H1 (cell line): ENCODE data around the gene TNKS2. TPM values are rescaled to one million over a fixed set of nuclear protein-coding genes. Genes with fewer than 3 reads are reported as not detected.

Experiments
- CTCF ChIA-PET: fragments of 300-600 bp; sonication (Branson Sonifier 250); formaldehyde crosslinking; loops from one replicate; lab custom pipeline; 2021; ENCODE audit not compliant: partially characterized antibody; lab: Charles Lee
- POLR2A ChIA-PET: fragments of 300-600 bp; sonication (Branson Sonifier 250); formaldehyde crosslinking; loops from one replicate; lab custom pipeline; 2021; ENCODE audit warnings: inconsistent platforms; ENCODE audit not compliant: partially characterized antibody; lab: Charles Lee
- DNase-seq, 2 experiments: peaks; one replicate each; pipeline versions ENCODE4 v3.0.0 to v3.0.0-alpha.2; 2010 to 2022; ENCODE audit warnings: low spot score in 2 of 2, low read depth in 1 of 2, mixed read lengths in 1 of 2
- FAIRE-seq: peaks from 2 replicates; lab custom pipeline; 2011; peaks lifted over from hg19 to GRCh38; lab: Jason Lieb, UNC
- H2AFZ ChIP-seq: 2 replicates; pipeline ENCODE4 v1.8.1; 2012; ENCODE audit warnings: low read length, inconsistent platforms
- H2AK5ac ChIP-seq: 2 replicates; pipeline ENCODE4 v1.6.1; 2013; ENCODE audit warnings: low read depth, low read length
- H2BK120ac ChIP-seq: replicated peaks from 2 replicates; pipeline ENCODE3; 2013; ENCODE audit warnings: low read depth, low read length, inconsistent platforms
- H2BK12ac ChIP-seq: 2 replicates; pipeline ENCODE4 v1.6.1; 2013; ENCODE audit warnings: low read depth, low read length
- H2BK15ac ChIP-seq: 2 replicates; pipeline ENCODE4 v1.6.1; 2013; ENCODE audit warnings: low read length
- H2BK20ac ChIP-seq: 2 replicates; pipeline ENCODE4 v1.6.1; 2013; ENCODE audit warnings: low read length
- H2BK5ac ChIP-seq: 2 replicates; pipeline ENCODE4 v1.6.1; 2013; ENCODE audit warnings: low read depth, low read length
- H3K14ac ChIP-seq: 2 replicates; pipeline ENCODE4 v1.6.1; 2013; ENCODE audit warnings: inconsistent platforms; ENCODE audit not compliant: insufficient read length
- H3K18ac ChIP-seq: 2 replicates; pipeline ENCODE4 v1.6.1; 2013; ENCODE audit warnings: low read length; ENCODE audit errors: extremely low read depth
- H3K23ac ChIP-seq: 2 replicates; pipeline ENCODE4 v1.6.1; 2013; ENCODE audit warnings: inconsistent platforms; ENCODE audit not compliant: insufficient read length
- H3K23me2 ChIP-seq: 2 replicates; pipeline ENCODE4 v1.6.1; 2013; ENCODE audit warnings: low read depth, low read length
- H3K27ac ChIP-seq: 2 replicates; pipeline ENCODE4 v1.6.1; 2011; ENCODE audit warnings: low read depth, low read length, inconsistent platforms
- H3K27me3 ChIP-seq, 4 experiments: replicated peaks in 1 of 4; 1 replicate in 1 of 4; 2 replicates in 3 of 4; pipeline versions ENCODE4 v1.6.1 to v1.8.1; 2011 to 2013; ENCODE audit warnings: low read length in 3 of 4, mild to moderate bottlenecking in 3 of 4, inconsistent platforms in 2 of 4, mixed read lengths in 2 of 4, moderate library complexity in 1 of 4; ENCODE audit not compliant: control insufficient read depth in 3 of 4, insufficient read depth in 3 of 4; ENCODE audit errors: extremely low read depth in 1 of 4
- H3K36me3 ChIP-seq, 4 experiments: 2 replicates each; pipeline versions ENCODE4 v1.6.1 to v1.8.1; 2011 to 2013; ENCODE audit warnings: mild to moderate bottlenecking in 4 of 4, low read length in 3 of 4, moderate library complexity in 2 of 4, control low read depth in 1 of 4, inconsistent platforms in 1 of 4; ENCODE audit not compliant: insufficient read depth in 4 of 4, control insufficient read depth in 2 of 4
- H3K4ac ChIP-seq: replicated peaks from 2 replicates; pipeline ENCODE3; 2013; ENCODE audit warnings: low read length, low read depth, mixed read lengths, inconsistent platforms; ENCODE audit not compliant: insufficient read length
- H3K4me1 ChIP-seq, 4 experiments: replicated peaks in 1 of 4; 1 replicate in 1 of 4; 2 replicates in 3 of 4; pipeline versions ENCODE4 v1.6.1 to v1.8.1; 2011 to 2013; ENCODE audit warnings: low read length in 3 of 4, inconsistent platforms in 2 of 4, mixed read lengths in 1 of 4; ENCODE audit not compliant: insufficient read depth in 4 of 4, control insufficient read depth in 3 of 4
- H3K4me2 ChIP-seq, 2 experiments: 2 replicates each; pipeline versions ENCODE4 v1.6.1 to v1.8.1; 2011 to 2013; ENCODE audit warnings: low read depth in 2 of 2, low read length in 2 of 2, control low read depth in 1 of 2, inconsistent platforms in 1 of 2, mild to moderate bottlenecking in 1 of 2; ENCODE audit not compliant: insufficient read depth in 1 of 2
- H3K4me3 ChIP-seq, 4 experiments: fragments of 200-600, 300-600 bp in 1 of 4; sonication (generic), shearing (Covaris generic), sonication (Bioruptor Twin) in 1 of 4; 2 replicates each; pipeline versions ENCODE4 v1.5.1 to v1.8.1; 2011 to 2016; ENCODE audit warnings: low read length in 4 of 4, low read depth in 3 of 4, control low read depth in 2 of 4, inconsistent platforms in 2 of 4, mild to moderate bottlenecking in 2 of 4, mixed read lengths in 1 of 4, moderate library complexity in 1 of 4; ENCODE audit not compliant: insufficient read depth in 2 of 4; ENCODE audit errors: extremely low read depth in 1 of 4
- H3K56ac ChIP-seq: replicated peaks from 2 replicates; pipeline ENCODE3; 2013; ENCODE audit warnings: low read depth, mild to moderate bottlenecking, mixed read lengths, low read length, inconsistent platforms; ENCODE audit not compliant: insufficient read length
- H3K79me1 ChIP-seq: 2 replicates; pipeline ENCODE4 v1.6.1; 2013; ENCODE audit warnings: low read depth, low read length, control low read depth
- H3K79me2 ChIP-seq, 2 experiments: 2 replicates each; pipeline versions ENCODE4 v1.6.1 to v1.8.1; 2012 to 2013; ENCODE audit warnings: low read length in 2 of 2, mild to moderate bottlenecking in 2 of 2, inconsistent platforms in 1 of 2; ENCODE audit not compliant: insufficient read depth in 2 of 2, control insufficient read depth in 1 of 2
- H3K9ac ChIP-seq, 4 experiments: replicated peaks in 1 of 4; 1 replicate in 1 of 4; 2 replicates in 3 of 4; pipeline versions ENCODE4 v1.6.1 to v1.8.1; 2011 to 2013; ENCODE audit warnings: low read depth in 3 of 4, low read length in 3 of 4, control low read depth in 2 of 4, mild to moderate bottlenecking in 2 of 4, moderate library complexity in 2 of 4, inconsistent platforms in 1 of 4; ENCODE audit errors: extremely low read depth in 1 of 4
- H3K9me3 ChIP-seq, 2 experiments: 2 replicates each; pipeline versions ENCODE4 v1.6.1 to v1.8.1; 2012 to 2013; ENCODE audit warnings: mild to moderate bottlenecking in 2 of 2, moderate library complexity in 2 of 2, control low read depth in 1 of 2, inconsistent platforms in 1 of 2, low read depth in 1 of 2, low read length in 1 of 2, mixed read lengths in 1 of 2; ENCODE audit not compliant: insufficient read depth in 2 of 2
- H4K20me1 ChIP-seq, 2 experiments: replicated peaks in 1 of 2; 2 replicates each; pipeline versions ENCODE3 to v1.8.1; 2011 to 2013; ENCODE audit warnings: inconsistent platforms in 2 of 2, low read length in 2 of 2, mild to moderate bottlenecking in 1 of 2; ENCODE audit not compliant: insufficient read depth in 2 of 2, control insufficient read depth in 1 of 2
- H4K5ac ChIP-seq: 2 replicates; pipeline ENCODE4 v1.6.1; 2013; ENCODE audit warnings: low read length, low read depth, mixed read lengths, inconsistent platforms; ENCODE audit not compliant: insufficient read length
- H4K8ac ChIP-seq: 2 replicates; pipeline ENCODE4 v1.8.0; 2013; ENCODE audit warnings: mild to moderate bottlenecking, moderate library complexity, low read length, inconsistent platforms; ENCODE audit not compliant: insufficient read depth; ENCODE audit errors: extremely low read depth
- H4K91ac ChIP-seq: replicated peaks from 2 replicates; pipeline ENCODE3; 2013; ENCODE audit warnings: low read length, mixed read lengths, inconsistent platforms; ENCODE audit not compliant: insufficient read length
- ASH2L ChIP-seq: fragments of 200-600, 300-600 bp; sonication (generic); IDR thresholded peaks from one replicate; pipeline ENCODE4 v1.7.1; 2017; ENCODE audit warnings: low read length
- CHD2 ChIP-seq: IDR thresholded peaks from 2 replicates; pipeline ENCODE4 v1.6.1; 2012; ENCODE audit warnings: low read length, improper control_type of control experiment
- CREB1 ChIP-seq: IDR thresholded peaks from 2 replicates; pipeline ENCODE4 v1.6.1; 2012; ENCODE audit warnings: inconsistent platforms
- E2F6 ChIP-seq: IDR thresholded peaks from 2 replicates; pipeline ENCODE4 v1.6.1; 2012; ENCODE audit warnings: inconsistent platforms
- GTF2F1 ChIP-seq: IDR thresholded peaks from 2 replicates; pipeline ENCODE4 v1.6.1; 2012; ENCODE audit warnings: low read depth, low read length, improper control_type of control experiment, borderline replicate concordance
- JUN ChIP-seq: IDR thresholded peaks from 2 replicates; pipeline ENCODE4 v1.6.1; 2011; ENCODE audit warnings: low read depth, mild to moderate bottlenecking, improper control_type of control experiment, low read length
- KDM5A ChIP-seq: fragments of 200-600 bp; IDR thresholded peaks from 2 replicates; pipeline ENCODE4 v1.7.1; 2012; ENCODE audit warnings: mild to moderate bottlenecking, low read length, inconsistent platforms, mixed read lengths
- NRF1 ChIP-seq: IDR thresholded peaks from 2 replicates; pipeline ENCODE4 v1.6.1; 2011; ENCODE audit warnings: mild to moderate bottlenecking, low read depth, low read length, improper control_type of control experiment
- POLR2AphosphoS5 ChIP-seq: IDR thresholded peaks from 2 replicates; pipeline ENCODE4 v1.6.1; 2011; ENCODE audit warnings: low read depth, low read length
- RBBP5 ChIP-seq: IDR thresholded peaks from 2 replicates; pipeline ENCODE4 v1.7.1; 2012; ENCODE audit warnings: low read depth, mild to moderate bottlenecking, inconsistent platforms, low read length, moderate library complexity, borderline replicate concordance
- RFX5 ChIP-seq: IDR thresholded peaks from 2 replicates; pipeline ENCODE4 v1.6.1; 2011; ENCODE audit warnings: low read depth, low read length, improper control_type of control experiment, borderline replicate concordance
- RXRA ChIP-seq: IDR thresholded peaks from 2 replicates; pipeline ENCODE4 v1.6.1; 2011; ENCODE audit warnings: low read depth, mild to moderate bottlenecking, low read length, moderate library complexity; ENCODE audit not compliant: insufficient read depth
- SIN3A ChIP-seq, 2 experiments: IDR thresholded peaks in 1 of 2; conservative IDR thresholded peaks in 1 of 2; 2 replicates each; pipeline ENCODE4 v1.6.1; 2011 to 2012; ENCODE audit warnings: low read length in 2 of 2, improper control_type of control experiment in 1 of 2, low read depth in 1 of 2, mild to moderate bottlenecking in 1 of 2
- SP1 ChIP-seq: IDR thresholded peaks from 2 replicates; pipeline ENCODE4 v1.6.1; 2011; ENCODE audit warnings: low read depth, low read length
- SUZ12 ChIP-seq: fragments of 200-600 bp; sonication (generic); IDR thresholded peaks from 2 replicates; pipeline ENCODE4 v1.6.1; 2012; ENCODE audit warnings: mild to moderate bottlenecking, inconsistent platforms, low read length, moderate library complexity, mixed read lengths
- whole genome bisulfite sequencing, 2 experiments: shearing (Covaris generic) in 1 of 2; methylation state at CpG; one replicate each; pipeline versions ENCODE4 v1.1.6 to v1.1.7; 2013 to 2015; ENCODE audit warnings: low lambda C conversion rate in 2 of 2, mixed read lengths in 2 of 2, inconsistent platforms in 1 of 2, low coverage in 1 of 2, missing lambda C conversion rate in 1 of 2; ENCODE audit not compliant: insufficient replicate concordance in 2 of 2, insufficient coverage in 1 of 2, insufficient read length in 1 of 2; ENCODE audit errors: extremely low coverage in 1 of 2, missing lambda C conversion rate in 1 of 2; 5-methylcytosine and 5-hydroxymethylcytosine counted together
- polyA plus RNA-seq, 7 experiments: library from polyadenylated mRNA; depleted of rRNA in 3 of 7; stranded (reverse) in 5 of 7; unstranded in 2 of 7; fragments of >200 nt in 5 of 7; fragments of 200-250 nt in 2 of 7; gene quantifications; 1 replicate in 5 of 7; 2 replicates in 1 of 7; 4 replicates in 1 of 7; pipeline versions ENCODE4 v1.2.1 to v1.2.3, GENCODE V29; 2011 to 2013; ENCODE audit warnings: missing spikeins in 2 of 7, mixed read lengths in 2 of 7
- total RNA-seq: library from RNA; stranded (reverse); fragmentation: NEBNext Ultra II Directional; extraction: Animal tissue kit (Norgen Biotek cat#: 25700); gene quantifications from 2 replicates; pipeline ENCODE4 v1.2.1, GENCODE V29; 2021

Gene TNKS2
- total and polyA plus RNA-seq, 2 of the 8 experiments (the other 6 are each of a cell fraction or from before 2014, with no cell fraction given) = 23.3 to 73.6 TPM

DNA sequence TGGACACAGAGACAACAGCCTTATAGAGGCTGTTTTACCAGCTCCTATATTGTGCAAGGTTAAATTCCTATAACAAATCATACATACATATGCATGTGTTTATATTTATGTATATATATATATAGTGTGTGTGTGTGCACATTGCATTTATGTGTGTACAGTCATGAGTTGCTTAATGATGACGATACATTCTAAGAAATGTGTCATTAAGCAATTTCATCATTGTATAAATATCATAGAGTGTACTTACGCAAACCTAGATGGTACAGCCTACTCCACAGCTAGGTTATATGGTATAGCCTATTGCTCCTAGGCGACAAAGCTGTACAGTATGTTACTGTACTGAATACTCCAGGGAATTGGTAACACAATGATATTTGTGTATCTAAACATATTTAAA lies 30.1 kb upstream of the TNKS2 start:
- POLR2A ChIA-PET = no interaction called here
- no peaks in the 10 kb centered on the region for H3K36me3 ChIP-seq
- FAIRE-seq = no peak
- TF ChIP-seq SUZ12 (no peak), CHD2 (no peak), RXRA (no peak), SIN3A (conservative IDR thresholded peaks at IDR 0.05 in 1 of 2, IDR thresholded peaks at IDR 0.05 in 1 of 2; ENCODE audit: low read depth in 1 of 2, low read length in 2 of 2) (no peak), CREB1 (no peak), NRF1 (no peak), GTF2F1 (no peak), ASH2L (no peak), JUN (no peak), E2F6 (no peak), SP1 (no peak), RFX5 (no peak), KDM5A (no peak), POLR2AphosphoS5 (no peak), RBBP5 (no peak)

More for the DNA sequence above, 30.1 kb upstream of the TNKS2 start:
- no peak overlapping the region for H4K8ac ChIP-seq
- H3K27me3 ChIP-seq = no peaks in the 10 kb centered on the region; a peak in 1 of 7 replicates
- H2BK5ac ChIP-seq = no peak overlapping the region
- no peak overlapping the region for H3K9ac ChIP-seq
- H3K23me2 ChIP-seq = no peaks in the 10 kb centered on the region
- no peak overlapping the region for H3K4me2 ChIP-seq
- no peaks in the 10 kb centered on the region for H3K79me2 ChIP-seq
- H3K4me3 ChIP-seq = no peak overlapping the region
- no peak overlapping the region for H2BK20ac ChIP-seq
- no peak overlapping the region for H3K56ac ChIP-seq
- H4K91ac ChIP-seq = no peak overlapping the region
- no peak overlapping the region for H4K5ac ChIP-seq
- H2AK5ac ChIP-seq = no peak overlapping the region
- CTCF ChIA-PET = interaction anchor here (1.1 to 1.8 kb wide), 4 partner anchors 10 to 133 kb away, joined by 3 to 9 read pairs (median 5); no protein-coding TSS in a partner anchor
- H2BK15ac ChIP-seq = no peak overlapping the region
- H2BK120ac ChIP-seq = no peak overlapping the region
- no peaks in the 10 kb centered on the region for H4K20me1 ChIP-seq
- no peak overlapping the region for H3K23ac ChIP-seq
- DNase-seq = no peak
- no peak overlapping the region for H3K27ac ChIP-seq
- no peak overlapping the region for H2BK12ac ChIP-seq
- H3K18ac ChIP-seq = no peak overlapping the region
- H3K79me1 ChIP-seq = no peaks in the 10 kb centered on the region
- 93% methylated on average over 3 of the region's 3 CpGs; no CpG with 5 or more reads in 1 of the 2 experiments for WGBS, 2 experiments
- no peak overlapping the region for H3K14ac ChIP-seq
- H3K4me1 ChIP-seq = no peaks in the 10 kb centered on the region
- no peaks in the 10 kb centered on the region for H3K9me3 ChIP-seq
- no peak overlapping the region for H2AFZ ChIP-seq
- H3K4ac ChIP-seq = no peak overlapping the region
